Measurements from ENCODE around the gene SFT2D2.

GRCh38 chr1:168243198-168243597 is 17.4 kb downstream of the SFT2D2 start:
- TF ChIP-seq POLR2A (IDR thresholded peaks at IDR 0.05; ENCODE audit: low read length) (no peak), GATA1 (IDR thresholded peaks at IDR 0.05; ENCODE audit: low read depth, low read length) (no peak)

All from erythroblast (primary cell).